CD4-positive, alpha-beta T cell treated with Interleukin-12 subunit alpha and Interleukin-12 subunit beta, for 1 hour (primary cell): ENCODE data around the gene TCF7L1.

ENCODE experiments used
- DNase-seq: peaks from one replicate; pipeline ENCODE4 v3.0.0-alpha.2; 2020

TCF7L1 gene

GRCh38 chr2:85231952-85232351, 98.8 kb downstream of the TCF7L1 start:
- no peak for DNase-seq

- no peak for DNase-seq
These were observed 101.7 kb downstream of the TCF7L1 start for GRCh38 chr2:85234868-85235267.

- DNase-seq = no peak
These were observed 102.1 kb downstream of the TCF7L1 start for GRCh38 chr2:85235281-85235680.

GRCh38 chr2:85236084-85236483, 102.9 kb downstream of the TCF7L1 start:
- no peak for DNase-seq

GRCh38 chr2:85237849-85238565, 104.8 kb downstream of the TCF7L1 start:
- no peak for DNase-seq

DNA sequence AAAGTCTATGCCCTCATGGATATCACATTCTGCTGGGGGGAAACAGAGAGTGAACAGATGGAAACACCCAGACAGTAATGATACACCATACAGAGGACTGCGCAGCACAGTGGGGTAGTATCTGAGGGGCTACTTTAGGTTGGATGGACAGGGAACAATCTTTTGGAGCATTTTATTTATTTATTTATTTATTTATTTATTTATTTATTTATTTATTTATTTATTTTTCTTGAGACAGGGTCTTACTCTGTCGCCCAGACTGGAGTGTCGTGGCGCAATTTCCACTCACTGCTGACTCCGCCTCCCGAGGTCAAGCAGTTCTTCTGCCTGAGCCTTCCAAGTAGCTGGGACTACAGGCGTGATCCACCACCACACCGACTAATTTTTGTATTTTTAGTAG, 105.4 kb downstream of the TCF7L1 start:
- no peak for DNase-seq

DNA sequence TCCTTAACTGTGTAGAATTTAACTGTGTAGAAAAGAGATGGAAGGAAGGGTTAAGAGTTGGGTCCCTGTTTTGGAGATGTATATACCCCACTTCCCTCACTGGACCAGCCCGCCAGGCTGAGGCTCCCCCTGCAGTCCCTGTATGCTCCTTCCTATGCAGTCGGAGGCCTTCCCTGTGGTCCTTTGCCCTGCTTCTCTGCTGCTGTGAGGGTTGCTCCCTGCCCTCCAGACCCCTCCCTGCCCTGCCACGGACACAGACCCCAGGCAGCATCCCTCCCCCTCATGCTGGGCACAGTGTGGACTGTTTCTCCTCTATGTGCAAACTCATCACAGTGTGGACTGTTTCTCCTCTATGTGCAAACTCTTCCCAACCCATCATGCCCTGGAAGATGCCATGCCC, 105.9 kb downstream of the TCF7L1 start:
- DNase-seq = no peak

DNA sequence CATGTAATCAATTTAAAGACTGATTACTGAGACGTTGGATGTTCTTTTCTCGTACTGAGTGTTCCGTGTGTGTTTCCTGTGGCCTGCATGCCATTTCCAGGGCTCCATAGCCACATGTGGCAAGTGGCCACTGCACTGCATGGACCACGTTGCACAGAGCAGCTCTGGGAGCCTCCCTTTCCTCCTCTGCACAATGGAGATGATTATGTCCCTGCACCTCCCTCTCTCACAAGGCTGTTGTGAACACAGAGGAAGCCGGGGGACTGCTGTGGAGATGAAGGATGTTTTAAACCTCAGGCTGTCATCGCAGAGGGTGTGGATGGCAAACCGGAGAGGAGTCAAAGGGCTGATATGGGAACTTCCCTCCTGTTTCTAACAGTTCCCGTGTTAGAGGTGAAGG, 106.9 kb downstream of the TCF7L1 start:
- DNase-seq = no peak

GRCh38 chr2:85242321-85242720, 109.1 kb downstream of the TCF7L1 start:
- DNase-seq = no peak

DNA sequence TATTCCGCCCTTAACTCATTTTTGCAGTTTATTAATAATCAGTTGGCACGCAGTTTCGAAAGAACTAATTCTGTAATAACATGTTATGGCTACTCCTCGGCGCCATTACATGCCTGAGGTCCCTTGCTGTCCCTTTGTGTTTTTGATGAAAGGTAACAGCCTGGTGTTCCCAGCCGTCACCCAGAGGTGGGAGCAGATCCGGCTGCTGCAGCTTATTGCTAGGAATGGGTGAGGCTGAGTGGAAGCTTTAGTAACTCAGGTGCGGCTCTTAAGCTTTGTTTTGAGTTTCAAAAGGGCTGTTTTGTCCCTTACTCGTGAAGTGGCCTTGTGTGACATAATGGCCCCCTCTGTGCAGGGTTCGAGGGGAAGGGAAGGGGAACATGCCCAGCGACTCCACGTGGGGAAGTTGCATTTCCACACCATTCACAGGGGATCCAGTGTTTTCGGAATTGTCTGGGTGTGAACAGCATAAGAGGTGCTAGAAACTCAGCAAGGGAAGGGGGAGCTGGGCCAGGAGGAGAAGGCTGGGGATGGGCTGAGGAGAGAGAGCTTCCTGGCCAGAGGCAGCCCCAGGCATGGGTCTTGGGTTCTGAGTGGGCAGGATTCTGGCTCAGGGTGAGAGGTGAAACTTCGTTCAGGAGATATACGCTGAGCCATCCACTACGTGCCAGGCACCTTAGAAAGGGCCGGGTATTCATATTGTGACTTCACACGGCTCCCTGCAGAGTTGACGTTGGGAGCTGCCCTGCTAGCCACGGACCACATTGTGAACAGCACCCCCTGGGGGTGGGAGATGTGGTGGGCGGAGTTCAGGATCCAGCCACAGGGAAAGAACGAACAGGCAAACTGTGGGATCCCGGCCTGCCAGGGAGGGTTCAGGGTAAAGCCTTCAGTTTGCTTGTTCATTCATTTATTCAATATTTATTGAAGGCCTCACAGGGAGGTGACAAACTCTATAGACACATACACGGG, 110.2 kb downstream of the TCF7L1 start:
- DNase-seq = peak; percentile 5

- no peak for DNase-seq
These were observed 111.6 kb downstream of the TCF7L1 start for GRCh38 chr2:85244828-85245227.

GRCh38 chr2:85245891-85246290, 112.7 kb downstream of the TCF7L1 start:
- DNase-seq = no peak

DNA sequence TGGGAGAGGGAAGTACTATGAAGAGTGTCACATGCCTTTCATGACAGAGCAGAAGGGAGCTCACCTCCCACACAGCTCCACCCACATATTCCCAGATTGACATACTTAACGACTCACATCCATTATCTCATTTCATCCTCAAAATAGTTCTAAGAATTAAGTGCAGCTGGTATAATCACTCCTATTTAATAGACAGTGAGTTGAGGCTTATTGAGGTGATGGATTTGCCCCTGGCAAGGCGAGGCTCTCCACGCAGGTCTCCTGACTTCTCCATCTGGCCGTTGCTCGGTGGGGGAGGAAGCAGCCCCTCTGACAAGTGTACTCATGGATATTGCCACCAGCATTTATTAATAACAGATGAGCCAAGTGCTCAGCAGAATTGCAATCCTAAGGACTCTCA, 113.2 kb downstream of the TCF7L1 start:
- no peak for DNase-seq

DNA sequence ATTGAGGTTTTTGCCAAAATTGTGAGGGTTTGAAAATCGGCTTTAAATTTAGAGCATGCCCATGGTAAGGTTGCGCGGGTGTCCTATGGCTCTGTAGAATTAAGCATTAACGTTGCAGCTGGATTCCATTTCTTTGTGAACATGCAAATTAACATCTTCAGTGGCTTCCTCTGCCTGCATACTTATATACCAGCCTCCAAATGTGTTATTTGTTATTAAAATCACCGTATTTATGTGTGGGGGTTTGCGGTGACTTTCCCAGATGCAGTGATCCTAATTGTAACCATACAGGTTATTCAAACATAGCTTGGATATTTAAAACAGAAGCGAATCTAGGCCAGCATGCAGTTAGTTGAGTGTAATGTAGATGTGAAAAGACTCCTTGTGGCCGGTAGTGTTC, 114.4 kb downstream of the TCF7L1 start:
- no peak for DNase-seq

DNA sequence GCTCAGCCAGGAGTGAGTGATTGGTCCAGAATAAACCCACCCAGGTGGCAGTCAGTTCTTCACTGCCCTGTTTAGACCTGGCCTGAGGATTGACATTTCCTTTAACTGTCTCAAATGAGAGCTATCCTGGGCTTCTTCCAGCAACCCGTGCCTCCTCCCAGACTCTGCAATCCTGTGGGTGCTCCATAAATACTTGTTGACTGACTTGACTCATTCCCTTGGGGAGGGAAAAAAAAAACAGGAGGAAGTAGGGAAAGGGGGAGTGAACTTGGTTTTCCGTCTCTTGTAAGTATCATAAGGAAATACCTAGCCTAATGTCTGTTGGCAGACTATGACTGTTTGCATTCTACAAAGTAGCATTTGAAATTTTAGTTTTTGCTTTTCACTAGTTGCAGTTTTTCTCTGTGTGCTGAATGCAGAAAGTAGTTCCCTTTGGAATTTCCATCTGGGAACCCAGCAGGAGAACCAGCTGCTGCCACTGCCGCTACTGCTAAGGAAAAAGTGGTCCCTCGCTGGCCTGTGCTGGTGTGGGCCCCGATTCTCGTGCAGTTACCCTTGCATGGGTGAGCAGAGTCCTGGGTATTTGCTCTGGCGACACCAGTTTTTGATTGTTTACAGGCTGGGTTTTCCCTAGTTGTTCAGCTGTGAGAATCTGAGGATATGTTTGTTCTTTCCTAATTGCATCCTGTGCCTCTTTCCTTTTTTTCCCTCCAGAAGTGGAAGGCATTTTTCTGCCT, 115.7 kb downstream of the TCF7L1 start:
- DNase-seq = no peak

- no peak for DNase-seq
These were observed 116.9 kb downstream of the TCF7L1 start for GRCh38 chr2:85250045-85250444.

GRCh38 chr2:85251070-85251616, 118.0 kb downstream of the TCF7L1 start:
- no peak for DNase-seq

- DNase-seq = no peak
These were observed 120.7 kb downstream of the TCF7L1 start for GRCh38 chr2:85253890-85254289.

GRCh38 chr2:85254540-85255300, 121.5 kb downstream of the TCF7L1 start:
- DNase-seq = no peak

GRCh38 chr2:85255456-85255812, 122.2 kb downstream of the TCF7L1 start:
- no peak for DNase-seq

DNA sequence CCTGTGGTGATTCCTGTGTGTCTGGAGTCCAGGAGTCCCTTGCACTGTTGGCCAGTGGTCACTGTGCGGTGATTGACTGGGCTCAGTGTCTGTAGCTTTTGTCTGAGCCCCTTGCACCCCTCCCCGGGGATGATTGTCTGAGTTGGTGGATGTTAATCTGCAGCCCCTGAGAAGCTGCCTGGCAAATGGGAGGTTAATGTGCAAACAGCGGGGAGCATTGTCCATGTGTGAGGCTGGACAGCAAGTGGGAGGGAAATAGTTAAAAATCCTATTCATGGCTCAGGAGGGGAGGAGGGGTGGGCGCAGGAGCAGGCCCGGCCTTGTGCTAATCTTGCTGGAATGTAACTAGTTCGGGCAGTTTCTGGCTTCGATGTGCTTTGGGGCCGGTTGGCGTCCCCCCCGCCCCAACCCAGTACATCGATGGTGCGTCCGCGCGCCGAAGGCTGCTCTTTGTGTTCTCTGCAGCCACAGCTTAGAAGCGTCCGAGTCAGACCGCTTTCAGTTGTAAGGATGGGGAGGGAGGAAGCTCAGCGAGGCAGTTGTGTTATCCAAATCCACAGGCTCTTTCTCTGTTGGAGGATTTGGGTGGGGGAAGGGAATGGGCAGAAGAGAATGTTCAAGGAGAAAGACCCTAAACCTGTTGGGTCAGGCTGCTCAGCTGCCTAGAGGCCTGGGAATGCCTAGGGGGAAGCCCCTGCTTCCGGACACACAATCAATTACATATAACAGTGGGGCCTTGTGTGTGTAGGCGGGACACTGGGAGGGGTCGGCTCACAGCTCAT, 122.8 kb downstream of the TCF7L1 start:
- no peak for DNase-seq
